K562 (cell line): ENCODE measurements around the gene PAPOLB. TPM values are rescaled to one million over a fixed set of nuclear protein-coding genes. Genes with fewer than 3 reads are reported as not detected.

Experiments
- CREBBP ChIP-seq: IDR thresholded peaks from one replicate; pipeline ENCODE4 v1.6.1; 2012; ENCODE audit warnings: low read depth, mild to moderate bottlenecking, control low read depth, inconsistent platforms, low read length
- CUX1 ChIP-seq: fragments of 200-800 bp; sonication (Bioruptor generic); IDR thresholded peaks from 2 replicates; pipeline ENCODE4 v1.6.1; 2016; ENCODE audit warnings: missing genetic modification characterization, missing compliant biosample characterization
- ELK3 ChIP-seq: fragments of 450-650 bp; formaldehyde crosslinking; IDR thresholded peaks from 2 replicates; pipeline ENCODE4 v1.4.0; 2020; ENCODE audit warnings: mild to moderate bottlenecking
- KAT2B ChIP-seq: IDR thresholded peaks from one replicate; pipeline ENCODE4 v1.6.1; 2012; ENCODE audit warnings: low read depth, mild to moderate bottlenecking, control low read depth, inconsistent platforms, low read length, moderate library complexity
- MED1 ChIP-seq: sonication (generic); formaldehyde crosslinking; IDR thresholded peaks from 2 replicates; pipeline ENCODE4 v1.8.1; 2023; ENCODE audit warnings: missing genetic modification reagents, borderline replicate concordance
- NFE2 ChIP-seq: IDR thresholded peaks from 2 replicates; pipeline ENCODE4 v1.6.1; 2014; ENCODE audit warnings: antibody characterized with exemption, low read depth
- NONO ChIP-seq, 2 experiments: fragments of 200-400 bp in 1 of 2; fragments of 450-650 bp in 1 of 2; formaldehyde crosslinking in 1 of 2; IDR thresholded peaks; 2 replicates each; pipeline ENCODE4 v1.6.1; 2017; ENCODE audit warnings: low read depth in 2 of 2, mild to moderate bottlenecking in 2 of 2, moderate library complexity in 2 of 2, low read length in 1 of 2
- NR3C1 ChIP-seq: sonication (generic); formaldehyde crosslinking; IDR thresholded peaks from 2 replicates; pipeline ENCODE4 v1.8.1; 2022; ENCODE audit warnings: missing genetic modification reagents
- RAD51 ChIP-seq: fragments of 450-650 bp; IDR thresholded peaks from 2 replicates; pipeline ENCODE4 v1.7.1; 2016; ENCODE audit warnings: low read depth, mild to moderate bottlenecking, borderline replicate concordance
- TCF15 ChIP-seq: fragments of 250-450 bp; sonication (Bioruptor Pico); IDR thresholded peaks from 2 replicates; pipeline ENCODE4 v1.8.0; 2022; ENCODE audit warnings: moderate library complexity, mild to moderate bottlenecking, inconsistent platforms
- TEAD1 ChIP-seq, 2 experiments: fragments of 450-650 bp in 1 of 2; sonication (generic) in 1 of 2; formaldehyde crosslinking; IDR thresholded peaks; 2 replicates each; pipeline versions ENCODE4 v1.4.0 to v1.8.0; 2020 to 2022; ENCODE audit warnings: mild to moderate bottlenecking in 2 of 2, missing genetic modification reagents in 1 of 2
- ZBTB34 ChIP-seq: fragments of 250-450 bp; sonication (Bioruptor Pico); IDR thresholded peaks from 2 replicates; pipeline ENCODE4 v1.8.0; 2021; ENCODE audit warnings: mild to moderate bottlenecking, moderate library complexity
- ZC3H8 ChIP-seq: fragments of 450-650 bp; IDR thresholded peaks from 2 replicates; pipeline ENCODE4 v1.6.1; 2017
- ZNF143 ChIP-seq: sonication (generic); formaldehyde crosslinking; IDR thresholded peaks from 2 replicates; pipeline ENCODE4 v1.9.0; 2022; ENCODE audit warnings: mild to moderate bottlenecking, missing genetic modification reagents
- ZNF174 ChIP-seq: fragments of 250-450 bp; sonication (Bioruptor Pico); IDR thresholded peaks from 2 replicates; pipeline ENCODE4 v1.4.0; 2020; ENCODE audit warnings: mild to moderate bottlenecking
- ZNF449 ChIP-seq: fragments of 250-450 bp; sonication (Bioruptor Pico); IDR thresholded peaks from 2 replicates; pipeline ENCODE4 v1.8.0; 2022; ENCODE audit warnings: moderate library complexity, mild to moderate bottlenecking, inconsistent platforms
- ZNF717 ChIP-seq: fragments of 250-450 bp; sonication (Bioruptor Pico); IDR thresholded peaks from 2 replicates; pipeline ENCODE4 v1.5.0; 2021
- polyA plus RNA-seq, 8 experiments: library from polyadenylated mRNA; depleted of rRNA in 4 of 8; stranded (reverse) in 5 of 8; unstranded in 3 of 8; fragments of >200 nt; fragmentation: Nextera tagmentation in 2 of 8; fragmentation: Illumina TruSeq in 1 of 8; extraction: Ambion mirVana in 2 of 8; extraction: Trizol in 1 of 8; gene quantifications; 2 replicates each; pipeline versions ENCODE4 v1.2.1 to v1.2.3, GENCODE V29; 2011 to 2014; ENCODE audit warnings: inconsistent platforms in 1 of 8, missing spikeins in 1 of 8
- total RNA-seq, 7 experiments: library from RNA; depleted of rRNA in 6 of 7; stranded (reverse); fragments of >200 nt in 6 of 7; fragmentation: Illumina TruSeq in 2 of 7; extraction: Trizol in 2 of 7; gene quantifications; 2 replicates each; pipeline versions ENCODE4 v1.2.1 to v1.2.3, GENCODE V29; 2011 to 2021; ENCODE audit warnings: low replicate concordance in 1 of 7

The PAPOLB gene
- total and polyA plus RNA-seq, 9 of the 15 experiments (the other 6 are each of a cell fraction or from before 2014, with no cell fraction given), result 0.04 to 0.33 (median 0.16) TPM; not detected in 4

GRCh38 chr7:4883372-4884144, 21.7 kb upstream of the PAPOLB start, which contains the start of gene RADIL (continued):
- no peak for TF ChIP-seq CUX1 (CRISPR knock-in tag)
- no peak for TF ChIP-seq KAT2B
- no peak for TF ChIP-seq CREBBP
- no peak for TF ChIP-seq ZNF143 (CRISPR knock-in tag)
- no peak for TF ChIP-seq ZBTB34 (CRISPR knock-in tag)
- no peak for TF ChIP-seq ZC3H8
- TF ChIP-seq ZNF449 (CRISPR knock-in tag), result no peak
- no peak for TF ChIP-seq ZNF174 (CRISPR knock-in tag)
- TF ChIP-seq NONO (IDR thresholded peaks at IDR 0.05; ENCODE audit: low read depth in 2 of 2, low read length in 1 of 2), result peak; percentile 64 to 77; a peak in 3 of 4 replicates
- no peak for TF ChIP-seq TCF15 (CRISPR knock-in tag)
- TF ChIP-seq ZNF717 (CRISPR knock-in tag), result no peak
- no peak for TF ChIP-seq NR3C1
- no peak for TF ChIP-seq RAD51
- no peak for TF ChIP-seq MED1 (CRISPR knock-in tag)
- no peak for TF ChIP-seq ELK3
- TF ChIP-seq NFE2, result no peak
- TF ChIP-seq TEAD1 (CRISPR knock-in tag; IDR thresholded peaks at IDR 0.05), result no peak
